GM18511 (cell line): ENCODE measurements around the gene TLNRD1.

Experiments used
- ATAC-seq: cut with Tn5 transposase; IDR thresholded peaks from one replicate; pipeline ENCODE4 v1.9.1; 2021; ENCODE audit warnings: mild to moderate bottlenecking, moderate library complexity; ENCODE audit not compliant: unreplicated experiment

Gene TLNRD1

DNA sequence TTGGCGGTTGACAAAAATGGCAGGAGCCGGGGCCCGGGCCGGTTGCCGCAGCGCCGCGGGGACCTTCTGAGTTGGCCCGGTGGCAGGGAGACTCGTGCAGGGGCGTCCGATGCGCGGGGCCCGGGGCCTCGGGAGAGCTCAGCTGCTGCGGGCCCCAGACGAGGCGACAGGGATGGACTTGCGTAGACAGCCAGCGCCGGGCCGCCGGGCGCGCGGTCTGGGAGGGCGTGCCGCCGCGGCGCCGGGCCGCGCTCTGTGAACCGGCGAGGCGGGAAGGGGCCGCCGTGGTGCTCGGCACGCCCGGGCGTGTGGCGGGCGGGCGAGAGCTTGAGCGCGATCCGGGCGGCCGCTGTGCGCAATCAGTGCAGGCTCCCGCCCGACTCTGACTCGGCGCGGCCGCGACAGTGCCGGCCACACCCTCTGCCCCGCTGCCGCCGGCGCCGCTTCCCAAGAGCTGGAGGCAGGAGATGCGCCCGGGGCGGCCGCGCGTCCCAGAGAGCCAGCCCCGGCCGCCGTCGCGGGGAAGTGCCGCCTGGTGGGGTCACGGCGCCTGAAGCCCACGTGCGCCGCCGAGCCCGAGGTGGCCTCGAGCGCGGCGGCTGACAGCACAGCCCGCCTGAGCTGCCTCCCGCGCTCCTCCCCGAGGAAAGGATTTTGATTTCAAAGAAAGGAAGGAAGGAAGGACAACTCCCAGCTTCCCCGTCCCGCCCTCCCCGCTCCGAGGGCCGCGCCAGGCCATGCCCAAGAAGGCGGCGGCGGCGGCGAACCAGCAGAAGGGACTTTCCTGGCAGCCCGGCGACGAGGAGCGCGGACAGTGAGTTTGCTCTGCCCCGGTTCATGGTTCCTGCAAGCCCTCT lies 657 bp downstream of the TLNRD1 start:
- ATAC-seq = peak; percentile 47

DNA sequence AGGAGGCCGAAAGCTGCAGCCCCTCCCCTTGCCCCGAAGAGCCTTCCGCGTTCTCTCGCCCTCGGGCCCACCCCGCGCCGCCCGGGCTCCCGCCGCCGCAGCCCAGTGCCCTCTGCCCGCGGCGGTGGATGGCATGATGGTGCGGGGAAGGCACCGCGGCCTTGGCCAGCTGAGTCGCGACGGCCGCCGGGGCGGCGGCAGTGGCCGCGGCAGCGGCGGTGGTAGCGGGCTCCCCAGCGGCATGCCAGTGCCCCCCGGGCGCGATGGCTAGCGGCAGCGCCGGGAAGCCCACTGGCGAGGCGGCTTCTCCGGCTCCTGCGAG lies 1.2 kb downstream of the TLNRD1 start:
- no peak for ATAC-seq

DNA sequence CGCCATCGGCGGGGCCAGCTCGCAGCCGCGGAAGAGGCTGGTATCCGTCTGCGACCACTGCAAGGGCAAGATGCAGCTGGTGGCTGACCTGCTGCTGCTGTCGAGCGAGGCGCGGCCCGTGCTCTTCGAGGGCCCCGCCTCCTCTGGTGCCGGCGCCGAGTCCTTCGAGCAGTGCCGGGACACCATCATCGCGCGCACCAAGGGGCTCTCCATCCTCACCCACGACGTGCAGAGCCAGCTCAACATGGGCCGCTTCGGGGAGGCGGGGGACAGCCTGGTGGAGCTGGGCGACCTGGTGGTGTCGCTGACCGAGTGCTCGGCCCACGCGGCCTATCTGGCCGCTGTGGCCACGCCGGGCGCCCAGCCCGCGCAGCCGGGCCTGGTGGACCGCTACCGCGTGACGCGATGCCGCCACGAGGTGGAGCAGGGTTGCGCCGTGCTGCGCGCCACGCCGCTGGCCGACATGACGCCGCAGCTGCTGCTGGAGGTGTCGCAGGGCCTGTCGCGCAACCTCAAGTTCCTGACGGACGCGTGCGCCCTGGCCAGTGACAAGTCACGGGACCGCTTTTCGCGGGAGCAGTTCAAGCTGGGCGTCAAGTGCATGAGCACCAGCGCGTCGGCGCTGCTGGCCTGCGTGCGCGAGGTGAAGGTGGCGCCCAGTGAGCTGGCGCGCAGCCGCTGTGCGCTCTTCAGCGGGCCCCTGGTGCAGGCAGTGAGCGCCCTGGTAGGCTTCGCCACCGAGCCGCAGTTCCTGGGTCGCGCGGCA lies 1.8 kb downstream of the TLNRD1 start:
- ATAC-seq = no peak

DNA sequence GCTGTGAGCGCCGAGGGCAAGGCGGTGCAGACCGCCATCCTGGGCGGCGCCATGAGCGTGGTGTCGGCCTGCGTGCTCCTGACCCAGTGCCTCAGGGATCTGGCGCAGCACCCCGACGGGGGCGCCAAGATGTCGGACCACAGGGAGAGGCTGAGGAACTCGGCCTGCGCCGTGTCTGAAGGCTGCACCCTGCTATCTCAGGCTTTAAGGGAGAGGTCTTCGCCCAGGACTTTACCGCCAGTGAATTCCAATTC lies 2.3 kb downstream of the TLNRD1 start:
- no peak for ATAC-seq

DNA sequence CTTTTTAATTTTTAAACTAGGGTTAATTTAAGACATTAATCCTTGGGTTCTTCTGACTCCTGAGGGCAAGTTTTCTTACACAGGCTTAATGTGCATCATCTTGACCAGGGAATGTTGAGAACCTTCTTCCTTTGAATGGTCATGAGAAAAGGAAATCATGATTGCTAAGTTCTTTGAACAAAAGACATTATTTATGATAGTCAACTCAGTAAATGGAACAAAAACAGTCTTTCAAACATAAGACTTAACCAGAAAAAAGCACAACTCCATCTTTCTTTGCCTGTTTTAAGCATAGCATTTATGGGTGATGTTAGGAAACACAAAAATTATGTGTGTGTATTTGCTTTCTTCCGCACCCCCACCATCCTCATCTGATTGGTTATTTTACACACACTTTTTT lies 5.4 kb downstream of the TLNRD1 start:
- ATAC-seq = no peak

DNA sequence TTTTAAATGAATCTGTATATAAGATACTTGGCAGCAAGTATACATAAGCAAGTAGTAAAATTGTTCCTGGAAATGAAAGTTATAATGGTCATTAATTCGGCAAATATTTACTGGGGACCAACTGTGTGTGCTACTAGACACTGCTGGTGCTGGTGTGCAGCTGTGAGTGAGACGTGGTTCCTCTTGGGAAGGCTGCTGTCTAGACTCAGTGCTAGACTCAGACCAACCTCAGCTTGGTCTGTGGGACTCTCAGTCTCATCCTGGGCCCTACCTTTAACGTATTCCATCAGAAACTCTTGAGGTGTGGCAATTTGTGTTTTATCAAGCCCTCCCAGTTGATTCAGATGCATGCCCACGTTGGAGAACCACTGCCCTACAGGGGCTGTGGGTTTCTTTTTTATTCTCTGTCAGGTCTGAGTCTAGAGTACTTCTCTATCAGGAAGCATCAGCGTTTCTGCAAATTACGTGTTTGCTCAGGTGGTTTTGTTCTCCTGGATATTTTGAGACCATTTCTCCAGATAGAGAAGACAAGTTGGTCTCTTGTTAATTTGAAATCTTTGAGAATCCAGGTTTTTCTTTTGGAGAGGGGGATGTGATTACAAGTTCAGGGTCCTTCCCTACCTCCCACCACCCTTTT lies 6.8 kb downstream of the TLNRD1 start:
- no peak for ATAC-seq

DNA sequence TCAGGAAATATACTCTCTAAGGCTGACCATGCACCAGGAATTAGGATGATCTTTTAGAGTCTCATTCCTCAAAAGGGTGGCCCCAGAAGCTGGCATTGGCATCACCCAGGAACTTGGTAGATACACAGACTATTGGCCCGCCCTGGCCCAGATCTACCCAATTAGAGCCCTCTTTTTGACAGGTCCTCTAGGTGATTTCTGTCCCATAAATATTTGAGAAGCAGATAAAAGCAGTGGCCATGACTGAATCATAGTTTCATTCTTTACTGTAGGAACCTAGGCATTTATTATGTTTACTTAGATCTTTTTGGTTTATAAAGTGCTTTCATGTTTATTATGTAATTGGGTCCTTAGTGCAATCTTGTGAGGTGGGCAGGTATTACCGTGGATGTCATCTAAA lies 7.6 kb downstream of the TLNRD1 start:
- no peak for ATAC-seq

DNA sequence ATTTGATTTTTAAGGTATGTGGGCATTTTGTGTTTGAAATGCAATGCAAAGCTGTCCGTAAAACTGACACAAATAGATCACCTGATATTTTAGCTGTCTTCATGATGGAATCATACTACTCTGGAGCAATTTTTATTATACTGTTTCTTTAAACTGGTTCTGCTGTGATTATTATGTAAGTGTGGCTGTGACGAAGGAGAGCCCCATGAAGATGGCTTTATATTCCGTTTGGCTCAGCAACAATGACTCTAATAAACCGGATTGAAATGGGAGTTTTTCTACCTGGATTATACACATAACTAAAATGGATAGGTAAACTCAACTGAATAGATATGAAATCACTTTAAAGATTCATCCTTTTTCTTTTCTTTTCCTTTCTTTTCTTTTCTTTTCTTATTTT lies 9.4 kb downstream of the TLNRD1 start:
- ATAC-seq = no peak

DNA sequence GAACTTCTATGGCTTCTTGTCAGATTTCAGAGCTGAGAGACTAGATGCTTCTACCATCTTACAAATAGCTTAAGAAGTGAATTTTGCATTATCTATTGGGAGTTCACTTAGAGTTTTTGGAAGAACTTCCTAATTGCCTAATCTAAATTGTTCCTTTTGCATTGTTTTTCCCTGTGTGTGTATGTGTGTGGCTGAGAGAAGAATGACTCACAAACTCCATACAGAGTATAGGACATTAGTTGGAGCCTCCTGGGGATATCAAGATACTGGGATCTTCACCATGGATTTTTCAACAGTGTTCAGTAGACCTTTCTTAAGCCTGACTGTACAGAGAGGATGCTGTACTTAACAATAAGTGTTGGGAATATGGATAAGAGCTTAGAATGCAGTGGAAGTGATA lies 10.9 kb downstream of the TLNRD1 start:
- no peak for ATAC-seq

DNA sequence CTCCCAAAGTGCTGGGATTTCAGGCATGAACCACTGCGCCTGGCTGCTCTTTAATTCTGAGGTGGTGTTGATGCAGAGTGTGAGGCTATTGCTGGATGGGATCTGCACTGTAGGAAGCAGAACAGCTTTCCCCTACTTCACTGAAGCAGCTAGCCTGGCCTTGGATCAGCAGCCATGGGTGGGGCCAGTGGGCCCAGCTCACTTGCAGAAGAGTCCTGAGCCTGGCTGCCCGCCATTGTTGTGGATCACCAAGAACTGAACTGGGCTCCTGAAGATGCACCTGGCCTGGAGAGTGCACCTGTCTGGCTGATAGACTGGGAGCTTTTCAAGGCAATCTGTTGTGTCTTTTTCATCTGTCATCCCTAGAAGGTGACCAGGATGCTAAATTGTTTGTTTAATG lies 11.9 kb downstream of the TLNRD1 start:
- ATAC-seq = no peak

DNA sequence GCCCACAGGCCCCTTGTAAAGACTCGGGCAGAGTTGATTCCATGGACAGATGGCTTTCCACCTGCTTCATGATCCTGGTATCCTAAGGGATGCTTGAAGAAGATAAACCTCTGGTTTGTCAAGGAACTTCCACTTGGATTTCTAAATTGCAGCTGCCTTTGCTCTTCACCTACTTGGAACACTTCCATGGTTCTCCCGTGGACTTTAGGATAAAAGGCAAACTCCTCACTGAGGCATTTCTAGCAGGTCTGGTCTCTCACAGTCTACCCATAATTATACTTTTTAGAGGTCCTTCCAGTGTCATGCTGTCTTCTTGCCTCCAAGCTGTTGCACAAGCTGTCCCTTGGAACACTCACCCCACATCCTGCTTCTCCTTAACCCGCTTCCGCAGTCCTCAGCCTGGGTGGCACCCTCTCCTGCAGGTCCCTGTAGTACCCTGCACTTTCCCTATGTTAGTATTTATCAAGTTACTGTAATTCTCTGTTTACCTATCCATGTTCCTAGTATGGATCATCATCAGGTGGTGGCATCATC lies 12.7 kb downstream of the TLNRD1 start:
- ATAC-seq = no peak

DNA sequence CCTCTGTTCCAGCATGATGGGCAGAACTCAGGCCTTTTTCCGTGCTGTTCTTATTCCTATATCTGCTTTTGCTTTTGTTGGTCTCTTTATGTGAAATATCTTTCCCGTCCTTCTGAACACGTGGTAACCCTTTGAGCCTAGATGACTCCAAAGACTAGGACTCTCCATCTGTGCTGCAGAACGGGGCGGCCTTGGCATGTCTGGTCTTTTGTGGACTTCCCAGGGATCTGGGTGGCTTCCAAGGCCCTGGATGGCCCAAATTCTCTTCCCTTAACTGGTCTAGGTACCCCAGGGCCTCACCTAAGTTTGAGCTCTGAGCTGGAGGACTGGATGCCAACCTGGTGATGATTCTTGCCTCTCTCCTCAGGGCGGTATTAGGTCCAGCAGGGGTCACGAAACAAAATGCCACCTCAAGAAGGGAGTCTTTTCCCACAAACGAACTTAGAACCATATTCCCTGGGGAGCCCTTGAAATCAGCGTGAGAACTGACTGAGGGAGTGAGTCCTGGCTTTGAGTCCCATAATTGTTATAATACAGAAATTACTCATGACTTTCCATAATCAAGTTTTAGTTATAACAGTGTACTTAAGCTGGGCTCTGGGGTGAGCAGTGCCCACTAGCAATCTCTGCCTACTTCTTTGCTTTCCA lies 13.8 kb downstream of the TLNRD1 start:
- ATAC-seq = no peak

DNA sequence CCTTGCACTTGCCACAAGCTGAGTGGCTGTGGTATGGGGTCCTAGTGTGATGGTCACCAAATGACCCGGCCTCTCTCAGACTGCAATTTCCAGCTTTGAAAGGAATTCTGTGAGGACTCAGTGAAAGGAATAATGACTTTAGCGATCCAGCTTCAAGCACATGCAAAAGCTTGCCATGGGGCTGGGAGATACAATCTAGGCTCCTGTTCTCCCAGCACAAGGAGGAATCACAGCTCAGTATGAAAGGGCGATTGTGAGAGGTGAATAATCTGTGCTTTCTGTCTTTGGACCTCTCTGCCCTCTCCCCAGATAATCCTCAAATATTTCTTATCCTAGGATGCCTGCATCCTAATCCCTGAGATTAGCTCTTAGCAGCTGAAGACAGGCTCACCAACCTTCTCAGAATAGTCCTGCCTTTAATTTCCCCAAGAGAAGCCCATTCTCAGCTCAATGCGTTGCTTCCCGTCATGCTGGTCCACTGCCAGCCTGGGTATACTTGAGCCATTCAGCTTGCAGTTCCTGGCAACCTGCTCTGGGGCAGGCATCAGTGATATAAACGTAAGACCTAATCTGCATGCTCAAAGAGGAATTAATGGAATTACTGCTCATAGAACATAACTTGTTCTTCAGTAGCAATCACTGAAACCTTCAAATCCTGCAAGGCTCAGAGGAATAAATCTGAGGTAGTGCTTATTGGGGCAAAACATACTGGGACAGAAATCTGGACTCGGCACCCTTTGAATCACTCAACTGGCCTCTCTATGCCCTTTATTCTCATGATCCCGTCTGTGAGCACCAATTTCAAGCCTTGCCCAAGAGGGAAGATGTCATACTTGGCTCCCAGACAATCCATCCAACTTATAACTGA lies 15.1 kb downstream of the TLNRD1 start:
- ATAC-seq = no peak

DNA sequence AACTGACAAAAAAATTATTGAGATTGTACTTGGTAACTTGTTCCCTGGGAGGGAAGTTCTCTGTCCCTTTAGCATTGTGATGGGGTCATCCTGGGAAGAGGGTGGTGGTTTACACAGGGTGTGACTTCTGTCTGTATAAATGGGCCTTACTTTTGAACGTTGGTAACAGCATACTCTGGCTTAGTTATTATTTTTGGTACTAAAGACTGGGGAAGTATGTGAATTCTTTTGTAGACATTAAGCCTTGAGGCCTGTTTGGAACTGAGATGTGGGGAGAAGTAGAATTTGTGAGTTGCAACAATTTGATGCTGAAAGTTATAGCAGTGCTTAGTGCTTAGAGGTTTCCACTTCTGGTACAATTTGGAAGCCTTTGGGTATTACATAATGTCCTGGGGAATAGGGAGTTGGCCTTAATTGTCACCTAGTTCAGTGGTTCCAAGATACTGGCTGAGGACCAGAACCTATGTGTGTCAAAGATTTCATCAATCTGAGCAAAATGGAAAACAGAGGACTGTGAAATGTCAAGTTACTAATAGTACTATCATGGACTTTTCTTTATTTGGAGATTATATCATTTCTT lies 15.9 kb downstream of the TLNRD1 start:
- no peak for ATAC-seq

DNA sequence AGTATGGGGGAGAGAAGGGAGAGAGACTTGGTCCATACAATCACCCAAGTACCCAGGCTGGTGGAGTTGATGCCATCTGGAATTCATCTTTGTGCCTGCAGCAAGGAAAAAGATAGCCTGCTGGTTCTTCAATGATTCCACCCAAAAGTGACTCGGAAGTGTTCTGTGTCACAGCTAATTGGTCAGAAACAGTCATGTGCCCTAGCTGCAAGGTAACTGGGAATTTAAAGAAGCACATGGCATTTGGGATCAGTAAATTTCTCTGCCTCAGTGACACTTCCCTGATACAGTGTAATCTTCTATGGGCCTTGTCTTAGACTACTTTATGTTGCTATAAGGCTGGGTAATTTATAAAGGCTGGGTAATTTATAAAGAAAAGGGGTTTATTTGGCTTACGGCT lies 17.5 kb downstream of the TLNRD1 start:
- no peak for ATAC-seq

DNA sequence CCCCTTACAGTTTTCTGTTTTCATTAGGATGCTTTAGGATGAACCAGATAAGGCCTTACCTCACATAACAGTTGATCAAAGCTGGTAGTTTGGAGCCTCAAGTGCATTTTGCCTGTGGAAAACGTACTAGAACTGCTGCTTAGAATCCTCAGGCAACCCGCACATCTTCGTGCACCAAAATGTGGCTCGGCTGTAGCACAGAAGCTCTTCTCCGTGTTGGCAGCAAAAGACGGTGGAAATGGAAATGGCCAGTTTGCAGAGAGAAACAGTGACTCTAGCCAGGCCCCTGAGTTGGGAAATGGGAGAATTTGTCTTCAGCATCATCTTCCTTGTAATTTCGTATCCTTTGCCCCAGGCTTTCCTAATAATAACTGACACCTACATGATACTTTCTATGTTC lies 20.6 kb downstream of the TLNRD1 start:
- ATAC-seq = no peak

DNA sequence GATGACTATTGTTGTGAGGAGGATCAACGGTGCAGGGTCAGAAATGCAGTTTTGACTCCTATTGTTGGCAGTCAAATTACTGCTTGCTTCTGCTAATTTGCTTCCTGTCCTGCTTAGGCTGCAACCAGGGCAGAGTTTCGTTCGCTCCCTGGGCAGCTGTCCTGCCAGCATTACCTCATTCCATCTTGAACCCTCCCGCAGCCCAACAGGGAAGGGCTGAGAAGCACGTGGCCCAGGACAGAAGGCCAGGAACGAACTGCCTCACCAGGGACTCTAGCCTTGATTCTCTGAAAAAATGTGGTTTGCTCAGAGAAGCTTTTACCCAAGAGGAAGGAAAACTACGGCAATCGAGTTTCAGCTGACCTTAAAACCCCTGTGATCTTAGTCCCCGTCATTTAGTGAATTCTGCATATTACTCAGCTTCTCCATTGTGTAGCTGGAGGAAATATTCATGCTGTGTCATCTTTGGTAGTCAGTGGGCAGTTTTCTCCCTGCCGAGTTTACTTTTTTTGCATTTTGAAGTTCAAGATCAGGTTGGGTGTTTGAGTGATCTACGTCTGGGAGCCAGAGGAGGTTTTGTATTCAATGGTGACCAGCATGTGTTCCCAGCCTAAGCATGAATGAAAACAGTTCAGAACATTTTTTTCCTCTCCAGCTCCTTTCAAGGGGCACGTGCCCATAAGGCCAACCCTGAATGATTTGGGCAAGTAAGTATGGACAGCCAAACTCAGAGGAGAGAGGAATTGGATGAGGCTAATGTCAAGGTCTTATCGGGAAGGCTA lies 23.0 kb downstream of the TLNRD1 start:
- peak; percentile 95 for ATAC-seq

DNA sequence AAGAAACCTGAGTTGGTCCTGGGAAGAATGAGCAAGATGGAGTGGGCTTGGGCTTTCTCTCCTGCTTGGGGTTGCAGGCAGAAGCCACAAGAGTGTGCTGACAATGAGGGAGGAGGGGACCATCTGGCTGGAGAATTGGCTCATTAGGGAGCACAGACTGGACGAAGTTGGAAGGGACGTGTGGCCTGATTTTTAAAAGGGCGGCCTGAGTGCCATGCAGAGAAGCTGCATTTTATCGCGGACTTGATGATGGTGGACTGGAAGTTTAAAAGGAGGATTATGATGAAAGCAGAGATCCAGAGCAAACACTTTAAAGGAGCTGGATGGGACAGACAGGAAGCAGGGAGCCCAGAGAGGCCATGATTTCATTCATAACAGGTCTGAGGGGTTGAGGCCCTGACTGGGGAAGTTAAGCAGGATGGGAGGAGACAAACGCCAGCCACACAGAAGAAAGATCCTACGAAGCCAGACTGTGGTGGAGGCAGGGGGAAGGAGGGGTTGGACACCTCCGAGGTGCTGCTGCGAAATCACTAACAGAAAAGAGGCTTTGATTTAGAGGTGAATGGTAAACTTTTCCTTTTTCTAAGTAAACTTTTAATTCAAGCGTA lies 23.6 kb downstream of the TLNRD1 start:
- no peak for ATAC-seq

DNA sequence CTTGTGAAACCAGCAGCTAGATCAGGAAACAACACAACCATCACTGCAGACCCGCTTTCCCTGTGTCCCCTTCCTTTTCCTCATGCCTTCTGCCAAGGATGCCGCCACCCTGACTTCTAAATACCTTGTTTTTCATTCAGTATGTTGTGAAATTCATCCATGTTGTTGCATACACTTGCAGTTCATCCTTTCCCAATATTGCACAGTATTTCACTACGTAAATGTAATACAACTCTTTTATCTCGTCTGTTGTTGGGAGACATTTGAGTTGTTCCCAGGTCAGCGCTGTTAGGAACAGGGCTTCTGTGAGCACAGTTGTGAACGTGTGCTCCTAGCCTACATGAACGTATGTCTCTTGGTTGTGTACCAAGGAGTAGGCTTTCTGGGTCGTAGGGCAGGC lies 24.2 kb downstream of the TLNRD1 start:
- no peak for ATAC-seq
